ENCODE results near the gene SHPK. TPM values are rescaled to one million over a fixed set of nuclear protein-coding genes. Genes with fewer than 3 reads are reported as not detected.

The SHPK gene
- total RNA-seq, 6 donors from 2014 or later = 10.5 to 25.1 (median 12.4) TPM

DNA sequence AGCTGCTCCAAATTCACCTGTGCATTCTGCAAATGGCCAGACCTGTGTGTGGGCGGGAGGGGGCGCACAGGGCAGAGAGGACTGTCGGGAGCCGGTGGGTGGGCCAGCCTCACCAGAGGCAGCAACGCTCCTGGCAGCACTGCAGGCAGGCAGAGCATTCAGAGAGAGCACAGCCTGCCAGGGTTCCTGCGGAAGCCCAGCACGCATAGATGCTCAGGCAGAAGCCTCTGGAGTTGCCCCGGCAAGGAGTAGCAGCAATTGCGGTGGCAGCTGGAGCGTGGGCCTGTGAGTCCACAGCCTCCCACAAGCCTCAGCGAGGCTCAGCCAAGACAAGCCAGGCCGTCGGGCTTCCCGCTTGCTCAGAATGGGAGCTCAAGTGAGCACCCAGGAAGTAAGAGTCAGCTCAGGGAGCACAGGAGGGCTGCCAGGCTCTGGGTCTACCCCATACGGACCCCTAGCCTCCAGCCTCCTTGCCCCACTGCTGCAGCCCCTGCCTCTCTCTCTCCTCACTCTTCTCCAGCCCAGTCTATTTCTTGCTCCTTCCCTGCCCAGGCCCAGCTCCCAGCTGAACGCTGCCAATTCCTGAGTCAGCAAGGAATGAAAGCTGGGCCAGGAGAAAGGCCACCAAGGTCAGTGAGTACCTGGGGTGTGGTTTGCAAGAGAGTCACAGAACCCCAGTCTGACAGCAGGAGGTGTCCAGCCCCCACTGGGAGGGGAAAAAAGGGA lies 42.2 kb upstream of the SHPK start:
- no peaks in the 10 kb centered on the region for H3K9me3 ChIP-seq
- no peak overlapping the region for H3K4me3 ChIP-seq
- no peak overlapping the region for H3K27ac ChIP-seq
- no peaks in the 10 kb centered on the region for H3K36me3 ChIP-seq
- H3K27me3 ChIP-seq = no peaks in the 10 kb centered on the region
- TF ChIP-seq POLR2AphosphoS5 (IDR thresholded peaks at IDR 0.05) (no peak), POLR2A (IDR thresholded peaks at IDR 0.05) (no peak), EP300 (IDR thresholded peaks at IDR 0.05) (no peak)
- TF ChIP-seq, protein P1, sequence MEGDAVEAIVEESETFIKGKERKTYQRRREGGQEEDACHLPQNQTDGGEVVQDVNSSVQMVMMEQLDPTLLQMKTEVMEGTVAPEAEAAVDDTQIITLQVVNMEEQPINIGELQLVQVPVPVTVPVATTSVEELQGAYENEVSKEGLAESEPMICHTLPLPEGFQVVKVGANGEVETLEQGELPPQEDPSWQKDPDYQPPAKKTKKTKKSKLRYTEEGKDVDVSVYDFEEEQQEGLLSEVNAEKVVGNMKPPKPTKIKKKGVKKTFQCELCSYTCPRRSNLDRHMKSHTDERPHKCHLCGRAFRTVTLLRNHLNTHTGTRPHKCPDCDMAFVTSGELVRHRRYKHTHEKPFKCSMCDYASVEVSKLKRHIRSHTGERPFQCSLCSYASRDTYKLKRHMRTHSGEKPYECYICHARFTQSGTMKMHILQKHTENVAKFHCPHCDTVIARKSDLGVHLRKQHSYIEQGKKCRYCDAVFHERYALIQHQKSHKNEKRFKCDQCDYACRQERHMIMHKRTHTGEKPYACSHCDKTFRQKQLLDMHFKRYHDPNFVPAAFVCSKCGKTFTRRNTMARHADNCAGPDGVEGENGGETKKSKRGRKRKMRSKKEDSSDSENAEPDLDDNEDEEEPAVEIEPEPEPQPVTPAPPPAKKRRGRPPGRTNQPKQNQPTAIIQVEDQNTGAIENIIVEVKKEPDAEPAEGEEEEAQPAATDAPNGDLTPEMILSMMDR (IDR thresholded peaks at IDR 0.05) = no peak
- 59 to 60% methylated on average over 2 to 14 of the region's 16 CpGs for WGBS, 2 donors
- DNase-seq (peak in 1 of 2 donors; percentile 68), ATAC-seq (ENCODE audit: low FRiP score in 2 of 2) (no peak)
- H3K4me1 ChIP-seq = no peaks in the 10 kb centered on the region

DNA sequence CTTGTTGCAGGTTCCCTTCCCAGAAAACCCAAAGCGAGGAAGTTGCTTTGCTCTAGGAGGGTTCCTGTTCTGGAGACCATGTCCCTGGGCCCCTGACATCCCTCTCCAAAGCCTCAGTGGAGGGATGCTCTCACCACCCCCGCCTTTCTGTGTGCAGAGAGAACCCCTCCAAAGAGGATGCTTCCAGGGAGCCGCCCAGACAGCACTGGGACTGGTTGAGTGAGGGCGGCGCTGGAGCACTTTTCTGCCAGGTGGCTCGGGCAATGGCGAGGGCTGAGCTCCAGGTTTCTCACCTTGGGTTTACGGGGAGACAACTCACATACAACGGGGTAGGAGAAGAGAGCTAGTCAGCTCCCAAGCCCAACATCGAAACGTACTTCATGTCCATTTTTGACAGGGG lies 39.8 kb upstream of the SHPK start:
- Histone ChIP-seq H3K27me3 (no peaks in the 10 kb centered on the region), H3K4me1 (no peaks in the 10 kb centered on the region), H3K36me3 (peaks cover 0 to 7% (median 2%) of the 10 kb centered on the region in 4 donors), H3K27ac (no peak overlapping the region), H3K4me3 (no peak overlapping the region), H3K9me3 (no peaks in the 10 kb centered on the region)
- 81 to 82% methylated on average over 11 of the region's 11 CpGs for WGBS, 2 donors
- DNase-seq (peak in 1 of 2 donors; percentile 24), ATAC-seq (ENCODE audit: low FRiP score in 2 of 2) (peak in 1 of 2 donors; percentile 41)
- TF ChIP-seq POLR2AphosphoS5 (IDR thresholded peaks at IDR 0.05) = no peak
- TF ChIP-seq, protein P1 (IDR thresholded peaks at IDR 0.05) = no peak
- no peak for TF ChIP-seq POLR2A (IDR thresholded peaks at IDR 0.05)
- no peak for TF ChIP-seq EP300 (IDR thresholded peaks at IDR 0.05)

DNA sequence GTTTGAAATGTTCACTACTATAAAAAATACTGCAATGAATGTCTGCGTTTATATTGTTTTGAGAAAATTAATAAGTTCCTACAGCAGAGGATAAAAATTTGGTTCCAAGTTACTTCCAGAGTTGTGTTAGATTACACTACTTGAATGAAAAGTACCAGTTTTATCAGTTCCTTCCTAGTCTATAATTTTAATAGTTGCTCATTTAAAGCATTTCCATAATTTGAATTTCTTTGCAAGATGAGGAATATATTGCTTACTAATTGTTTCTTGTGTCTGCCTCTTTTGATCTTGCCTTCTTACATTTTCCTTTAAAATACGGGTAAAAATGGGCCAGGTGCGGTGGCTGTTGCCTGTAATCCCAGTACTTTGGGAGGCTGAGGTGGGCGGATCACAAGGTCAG lies 36.5 kb upstream of the SHPK start:
- Histone ChIP-seq H3K9me3 (no peaks in the 10 kb centered on the region), H3K27ac (no peak overlapping the region), H3K36me3 (peaks cover 0 to 7% (median 2%) of the 10 kb centered on the region in 4 donors), H3K27me3 (no peaks in the 10 kb centered on the region), H3K4me3 (no peak overlapping the region), H3K4me1 (peaks cover 12 to 18% (median 13%) of the 10 kb centered on the region in 4 donors)
- no peak for TF ChIP-seq EP300 (IDR thresholded peaks at IDR 0.05)
- TF ChIP-seq, protein P1 (IDR thresholded peaks at IDR 0.05) = no peak
- TF ChIP-seq POLR2AphosphoS5 (IDR thresholded peaks at IDR 0.05) = no peak
- no peak for TF ChIP-seq POLR2A (IDR thresholded peaks at IDR 0.05)
- WGBS, 2 donors = 93 to 96% methylated on average over 4 of the region's 4 CpGs
- ATAC-seq (ENCODE audit: low FRiP score in 2 of 2) = no peak
- no peak for DNase-seq

DNA sequence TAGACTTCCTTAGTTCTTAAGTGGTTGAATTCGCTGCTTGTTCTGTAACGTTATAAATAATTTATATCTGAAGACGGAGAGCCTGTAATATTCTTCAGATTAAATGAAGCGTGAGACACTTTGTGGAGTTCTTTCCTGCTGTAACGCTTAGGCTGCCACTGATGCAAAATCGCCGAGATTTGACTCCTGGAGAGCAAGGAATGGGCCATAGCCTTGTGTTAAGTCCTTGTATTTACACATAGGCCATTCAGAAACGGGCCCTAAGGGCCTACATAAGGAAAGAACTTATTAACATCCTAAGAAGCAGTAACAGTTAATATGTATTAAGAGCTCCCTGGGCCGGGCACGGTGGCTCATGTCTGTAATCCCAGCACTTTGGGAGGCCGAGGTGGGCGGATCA lies 33.5 kb upstream of the SHPK start:
- peaks cover 30 to 36% (median 31%) of the 10 kb centered on the region in 4 donors for H3K4me1 ChIP-seq
- 44 to 57% methylated on average over 12 of the region's 12 CpGs for WGBS, 2 donors
- peaks cover 0 to 17% (median 5%) of the 10 kb centered on the region in 4 donors for H3K36me3 ChIP-seq
- DNase-seq (no peak), ATAC-seq (ENCODE audit: low FRiP score in 2 of 2) (no peak)
- no peaks in the 10 kb centered on the region for H3K27me3 ChIP-seq
- peak overlapping the region; percentile 87 to 100 (median 94) for H3K4me3 ChIP-seq
- peak overlapping the region in 2 of 4 donors; percentile 88 to 95 for H3K27ac ChIP-seq
- TF ChIP-seq, protein P1 (IDR thresholded peaks at IDR 0.05) = no peak
- TF ChIP-seq POLR2AphosphoS5 (IDR thresholded peaks at IDR 0.05) = no peak
- no peak for TF ChIP-seq EP300 (IDR thresholded peaks at IDR 0.05)
- no peak for TF ChIP-seq POLR2A (IDR thresholded peaks at IDR 0.05)
- H3K9me3 ChIP-seq = no peaks in the 10 kb centered on the region

DNA sequence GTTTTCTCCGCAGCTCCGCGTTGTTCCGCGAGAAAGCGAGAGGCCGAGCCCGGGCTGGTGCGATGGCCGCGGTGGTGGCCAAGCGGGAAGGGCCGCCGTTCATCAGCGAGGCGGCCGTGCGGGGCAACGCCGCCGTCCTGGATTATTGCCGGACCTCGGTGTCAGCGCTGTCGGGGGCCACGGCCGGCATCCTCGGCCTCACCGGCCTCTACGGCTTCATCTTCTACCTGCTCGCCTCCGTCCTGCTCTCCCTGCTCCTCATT lies 33.0 kb upstream of the SHPK start:
- Histone ChIP-seq H3K4me1 (peaks cover 30 to 36% (median 31%) of the 10 kb centered on the region in 4 donors), H3K9me3 (no peaks in the 10 kb centered on the region), H3K36me3 (peaks cover 2 to 22% (median 9%) of the 10 kb centered on the region in 4 donors), H3K27me3 (no peaks in the 10 kb centered on the region), H3K27ac (peak overlapping the region; percentile 88 to 97 (median 94)), H3K4me3 (peak overlapping the region; percentile 87 to 100 (median 94))
- DNase-seq (no peak), ATAC-seq (ENCODE audit: low FRiP score in 2 of 2) (no peak)
- TF ChIP-seq POLR2A (IDR thresholded peaks at IDR 0.05) = no peak
- no peak for TF ChIP-seq EP300 (IDR thresholded peaks at IDR 0.05)
- no peak for TF ChIP-seq POLR2AphosphoS5 (IDR thresholded peaks at IDR 0.05)
- TF ChIP-seq, protein P1 (IDR thresholded peaks at IDR 0.05) = no peak
- WGBS, 2 donors = 0% methylated on average over 19 to 31 of the region's 32 CpGs

Data from upper lobe of left lung (tissue), 6 donors.